B cell (primary cell): ENCODE results near the gene METTL4. TPM values are rescaled to one million over a fixed set of nuclear protein-coding genes. Genes with fewer than 3 reads are reported as not detected.
A peak's percentile ranks its signal among the peaks of the same experiment; 100 is the strongest.

Source experiments
- ATAC-seq: fragments of 200-7000 bp; cut with Tn5 transposase; one replicate; pipeline ENCODE4 v1.10.0; 2021; ENCODE audit warnings: low read depth, mild to moderate bottlenecking, moderate number of reproducible peaks, moderate library complexity
- CTCF ChIA-PET: fragments of 350-600 bp; sonication (Branson Sonifier 250); formaldehyde crosslinking; loops from one replicate; lab custom pipeline; 2021; ENCODE audit warnings: antibody characterized with exemption, inconsistent platforms; lab: Charles Lee
- POLR2A ChIA-PET: fragments of 350-600 bp; sonication (Branson Sonifier 250); formaldehyde crosslinking; loops from one replicate; lab custom pipeline; 2021; ENCODE audit warnings: antibody characterized with exemption; lab: Charles Lee
- DNase-seq: peaks from one replicate; pipeline ENCODE4 v3.0.0; 2013
- H2AFZ ChIP-seq: 2 replicates; pipeline ENCODE4 v1.6.1; 2012; ENCODE audit warnings: mild to moderate bottlenecking, low read depth, low read length; ENCODE audit not compliant: insufficient read depth, poor library complexity, severe bottlenecking
- H3K27ac ChIP-seq, 2 donors: 1 replicate in 1 of 2; 2 replicates in 1 of 2; pipeline ENCODE4 v1.5.1; 2012 to 2013; ENCODE audit warnings: low read length in 2 of 2, mild to moderate bottlenecking in 2 of 2, moderate library complexity in 1 of 2
- H3K27me3 ChIP-seq, 4 experiments: fragments of 200-600 bp in 1 of 4; sonication (generic) in 1 of 4; replicated peaks in 1 of 4; 1 replicate in 2 of 4; 2 replicates in 2 of 4; pipeline versions ENCODE4 v1.6.1 to v1.7.0; 2013 to 2016; ENCODE audit warnings: low read length in 3 of 4, mild to moderate bottlenecking in 2 of 4, mixed read lengths in 1 of 4, moderate library complexity in 1 of 4; ENCODE audit not compliant: insufficient read depth in 4 of 4, control insufficient read depth in 3 of 4; ENCODE audit errors: control extremely low read depth in 1 of 4
- H3K36me3 ChIP-seq, 2 experiments: replicated peaks in 1 of 2; 1 replicate in 1 of 2; 2 replicates in 1 of 2; pipeline versions ENCODE4 v1.6.1 to v1.7.1; 2013; ENCODE audit warnings: low read length in 1 of 2; ENCODE audit not compliant: insufficient read depth in 2 of 2, control insufficient read depth in 1 of 2; ENCODE audit errors: control extremely low read depth in 1 of 2, extremely low read depth in 1 of 2
- H3K4me1 ChIP-seq, 2 donors: fragments of 200-600 bp in 1 of 2; sonication (generic) in 1 of 2; 1 replicate in 1 of 2; 2 replicates in 1 of 2; pipeline versions ENCODE4 v1.5.1 to v1.6.1; 2013 to 2017; ENCODE audit warnings: low read length in 2 of 2; ENCODE audit not compliant: control insufficient read depth in 2 of 2, insufficient read depth in 2 of 2
- H3K4me2 ChIP-seq: replicated peaks from 2 replicates; pipeline ENCODE3; 2012; ENCODE audit warnings: mild to moderate bottlenecking, low read depth, low read length; ENCODE audit not compliant: poor library complexity, severe bottlenecking
- H3K4me3 ChIP-seq, 5 experiments: fragments of 200-600 bp in 1 of 5; sonication (generic) in 1 of 5; 1 replicate in 3 of 5; 2 replicates in 2 of 5; pipeline versions ENCODE4 v1.5.1 to v1.7.0; 2011 to 2016; ENCODE audit warnings: low read length in 4 of 5, mild to moderate bottlenecking in 4 of 5, low read depth in 2 of 5, control low read depth in 1 of 5, moderate library complexity in 1 of 5; ENCODE audit not compliant: insufficient read depth in 1 of 5; ENCODE audit errors: control extremely low read depth in 1 of 5, extremely low read depth in 1 of 5
- H3K79me2 ChIP-seq: fragments of 200-600 bp; sonication (generic); one replicate; pipeline ENCODE4 v1.6.0; 2016; ENCODE audit warnings: low read length; ENCODE audit not compliant: control insufficient read depth, insufficient read depth
- H3K9ac ChIP-seq: fragments of 200-600 bp; sonication (generic); 2 replicates; pipeline ENCODE4 v1.6.1; 2017; ENCODE audit warnings: mild to moderate bottlenecking, low read length, moderate library complexity
- H3K9me3 ChIP-seq, 3 donors: one replicate each; pipeline versions ENCODE4 v1.6.1 to v1.7.1; 2013; ENCODE audit warnings: low read length in 2 of 3; ENCODE audit not compliant: control insufficient read depth in 2 of 3, insufficient read depth in 1 of 3; ENCODE audit errors: control extremely low read depth in 1 of 3
- H4K20me1 ChIP-seq: 2 replicates; pipeline ENCODE4 v1.6.0; 2012; ENCODE audit warnings: mild to moderate bottlenecking, low read length; ENCODE audit not compliant: insufficient read depth, control insufficient read depth, poor library complexity, severe bottlenecking
- H3K27ac Mint-ChIP-seq: one replicate; pipeline ENCODE4 v1.8.0; 2021; ENCODE audit warnings: mixed read lengths
- H3K27me3 Mint-ChIP-seq: one replicate; pipeline ENCODE4 v1.8.0; 2021; ENCODE audit warnings: mixed read lengths
- H3K4me1 Mint-ChIP-seq: one replicate; pipeline ENCODE4 v1.8.0; 2021; ENCODE audit warnings: mixed read lengths
- H3K4me3 Mint-ChIP-seq: one replicate; pipeline ENCODE4 v1.8.0; 2021; ENCODE audit warnings: mixed read lengths
- H3K9me3 Mint-ChIP-seq: one replicate; pipeline ENCODE4 v1.8.0; 2022; ENCODE audit warnings: mixed read lengths; ENCODE audit not compliant: insufficient read depth
- EZH2 ChIP-seq: IDR thresholded peaks from 2 replicates; pipeline ENCODE4 v1.6.1; 2012; ENCODE audit warnings: borderline replicate concordance, low read depth, mild to moderate bottlenecking, moderate library complexity, low read length; ENCODE audit not compliant: insufficient read depth, poor library complexity, severe bottlenecking
- WGBS: methylation state at CpG from one replicate; pipeline ENCODE4 v1.1.5; 2013; ENCODE audit warnings: missing lambda C conversion rate; ENCODE audit not compliant: insufficient coverage; 5-methylcytosine and 5-hydroxymethylcytosine counted together
- intact Hi-C: fragments of 100-400 bp; cut with micrococcal nuclease; formaldehyde crosslinking; loops from one replicate; pipeline ENCODE4 v1.10.0; 2022
- polyA plus RNA-seq: library from polyadenylated mRNA; depleted of rRNA; stranded (reverse); fragments of >200 nt; gene quantifications from 2 replicates; pipeline ENCODE4 v1.2.3, GENCODE V29; 2012
- total RNA-seq, 2 donors: library from RNA; stranded (reverse); fragments of 120-200 nt in 1 of 2; gene quantifications; 1 replicate in 1 of 2; 2 replicates in 1 of 2; pipeline versions ENCODE4 v1.2.3 to v1.2.4, GENCODE V29; 2013 to 2022
- TF ChIP-seq, protein P1 (sequence below): fragments of 200-600 bp; IDR thresholded peaks from one replicate; pipeline ENCODE4 v1.8.0; 2022; ENCODE audit warnings: antibody characterized with exemption, mild to moderate bottlenecking

Gene METTL4
- total and polyA plus RNA-seq, 2 donors (not counting 1 experiment from before 2014, with no cell fraction given) = 12.9 to 31.6 TPM

DNA sequence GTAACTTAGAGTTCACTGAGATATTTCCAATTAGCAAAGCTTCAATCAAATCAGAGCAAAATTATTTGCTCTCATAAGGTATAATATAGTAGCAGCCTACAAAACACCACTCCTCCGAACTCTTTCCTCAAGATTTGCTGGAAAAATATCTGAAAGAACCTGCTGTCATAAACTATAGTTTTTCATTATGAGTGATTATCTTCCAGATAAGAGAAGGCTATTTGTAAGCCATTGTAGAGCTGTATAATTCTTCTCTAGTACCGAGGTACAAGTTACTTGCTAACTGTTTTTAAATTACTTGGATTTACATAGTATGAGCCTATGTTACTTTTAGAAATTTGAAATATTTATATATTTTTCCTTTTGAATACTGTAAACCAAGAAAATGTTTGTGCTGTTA lies 2.1 kb upstream of the METTL4 start:
- DNase-seq (no peak), ATAC-seq (no peak)
- no peaks in the 10 kb centered on the region for H3K9me3 ChIP-seq
- Mint-ChIP-seq H3K4me3 (peak overlapping the region; percentile 26), H3K4me1 (peaks cover 46% of the 10 kb centered on the region), H3K27ac (peak overlapping the region; percentile 26), H3K9me3 (no peaks in the 10 kb centered on the region), H3K27me3 (no peaks in the 10 kb centered on the region)
- intact Hi-C loops = loop anchor here (5.0 kb wide), 1 partner anchor 274 kb away; the partner anchor contains the start of gene EMILIN2
- no peaks in the 10 kb centered on the region for H3K36me3 ChIP-seq
- H3K27ac ChIP-seq = no peak overlapping the region
- H3K9ac ChIP-seq = no peak overlapping the region
- H3K27me3 ChIP-seq = no peaks in the 10 kb centered on the region
- TF ChIP-seq, protein P1, sequence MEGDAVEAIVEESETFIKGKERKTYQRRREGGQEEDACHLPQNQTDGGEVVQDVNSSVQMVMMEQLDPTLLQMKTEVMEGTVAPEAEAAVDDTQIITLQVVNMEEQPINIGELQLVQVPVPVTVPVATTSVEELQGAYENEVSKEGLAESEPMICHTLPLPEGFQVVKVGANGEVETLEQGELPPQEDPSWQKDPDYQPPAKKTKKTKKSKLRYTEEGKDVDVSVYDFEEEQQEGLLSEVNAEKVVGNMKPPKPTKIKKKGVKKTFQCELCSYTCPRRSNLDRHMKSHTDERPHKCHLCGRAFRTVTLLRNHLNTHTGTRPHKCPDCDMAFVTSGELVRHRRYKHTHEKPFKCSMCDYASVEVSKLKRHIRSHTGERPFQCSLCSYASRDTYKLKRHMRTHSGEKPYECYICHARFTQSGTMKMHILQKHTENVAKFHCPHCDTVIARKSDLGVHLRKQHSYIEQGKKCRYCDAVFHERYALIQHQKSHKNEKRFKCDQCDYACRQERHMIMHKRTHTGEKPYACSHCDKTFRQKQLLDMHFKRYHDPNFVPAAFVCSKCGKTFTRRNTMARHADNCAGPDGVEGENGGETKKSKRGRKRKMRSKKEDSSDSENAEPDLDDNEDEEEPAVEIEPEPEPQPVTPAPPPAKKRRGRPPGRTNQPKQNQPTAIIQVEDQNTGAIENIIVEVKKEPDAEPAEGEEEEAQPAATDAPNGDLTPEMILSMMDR = no peak
- TF ChIP-seq EZH2 = no peak
- H3K79me2 ChIP-seq = peaks cover 44% of the 10 kb centered on the region
- H2AFZ ChIP-seq = no peak overlapping the region
- no peak overlapping the region for H3K4me2 ChIP-seq
- ChIA-PET POLR2A (interaction anchor here (0.7 to 1.7 kb wide), 2 partner anchors 64 to 107 kb away, joined by 3 to 15 read pairs; no protein-coding TSS in a partner anchor), CTCF (interaction anchor here (1.0 to 1.4 kb wide), 6 partner anchors 10 to 134 kb away, joined by 3 to 6 read pairs (median 5); no protein-coding TSS in a partner anchor)
- H4K20me1 ChIP-seq = no peaks in the 10 kb centered on the region
- no peak overlapping the region for H3K4me3 ChIP-seq
- H3K4me1 ChIP-seq = peaks cover 23 to 29% of the 10 kb centered on the region in 2 donors
- no CpG with 5 or more reads among the region's 2 CpGs for WGBS

DNA sequence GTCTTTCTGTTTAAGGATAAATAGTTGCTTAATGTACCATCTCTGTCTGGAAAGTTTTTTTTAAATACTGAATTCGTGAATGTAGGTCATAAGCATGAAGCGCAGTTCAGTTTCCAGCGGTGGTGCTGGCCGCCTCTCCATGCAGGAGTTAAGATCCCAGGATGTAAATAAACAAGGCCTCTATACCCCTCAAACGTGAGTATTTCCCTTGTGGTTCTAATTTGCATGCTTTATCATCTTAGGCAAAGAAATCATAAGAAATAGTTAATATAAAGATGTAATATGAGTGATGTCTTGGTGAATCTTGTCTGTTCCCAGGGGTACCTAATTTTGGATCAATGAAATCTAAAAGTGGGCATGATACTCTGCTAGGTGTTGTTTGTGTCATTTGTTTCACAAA lies 1.6 kb upstream of the METTL4 start:
- H3K27ac ChIP-seq = no peak overlapping the region
- POLR2A ChIA-PET = interaction anchor here (0.7 to 1.7 kb wide), 2 partner anchors 64 to 107 kb away, joined by 3 to 15 read pairs; no protein-coding TSS in a partner anchor
- H3K4me1 Mint-ChIP-seq = peaks cover 44% of the 10 kb centered on the region

More for the DNA sequence above, 1.6 kb upstream of the METTL4 start:
- H3K27me3 ChIP-seq = no peaks in the 10 kb centered on the region
- no peak overlapping the region for H3K4me2 ChIP-seq
- H3K27ac Mint-ChIP-seq = peak overlapping the region; percentile 26
- H2AFZ ChIP-seq = no peak overlapping the region
- no peaks in the 10 kb centered on the region for H4K20me1 ChIP-seq
- H3K9me3 ChIP-seq = no peaks in the 10 kb centered on the region
- 86% methylated on average over 4 of the region's 5 CpGs for WGBS
- H3K9me3 Mint-ChIP-seq = no peaks in the 10 kb centered on the region
- intact Hi-C loops = loop anchor here (5.0 kb wide), 1 partner anchor 274 kb away; the partner anchor contains the start of gene EMILIN2
- ATAC-seq (no peak), DNase-seq (no peak)
- H3K79me2 ChIP-seq = peaks cover 49% of the 10 kb centered on the region
- H3K27me3 Mint-ChIP-seq = no peaks in the 10 kb centered on the region
- H3K36me3 ChIP-seq = no peaks in the 10 kb centered on the region
- H3K4me3 Mint-ChIP-seq = peak overlapping the region; percentile 35
- peaks cover 23% of the 10 kb centered on the region in 2 donors for H3K4me1 ChIP-seq
- CTCF ChIA-PET = interaction anchor here (1.0 to 3.3 kb wide), 5 partner anchors 10 to 135 kb away, joined by 3 to 40 read pairs (median 5); partner anchors contain the start of gene SMCHD1
- H3K4me3 ChIP-seq = no peak overlapping the region
- TF ChIP-seq, protein P1 = no peak
- no peak for TF ChIP-seq EZH2
- no peak overlapping the region for H3K9ac ChIP-seq
